Calu3 (cell line): ENCODE data around the gene COA5. TPM values are rescaled to one million over a fixed set of nuclear protein-coding genes. Genes with fewer than 3 reads are reported as not detected.

ENCODE experiments used
- Bru-seq: library from RNA; stranded (reverse); fragments of 400-500 nt; gene quantifications from one replicate; lab custom pipeline; 2021; lab: Mats Ljungman, UMichigan
- BruChase-seq, 2 experiments: library from RNA; stranded (reverse); fragments of 400-500 nt; gene quantifications; one replicate each; lab custom pipeline; 2021; lab: Mats Ljungman, UMichigan
- BruUV-seq: library from RNA; stranded (reverse); fragments of 400-500 nt; replicated peaks from 2 replicates; lab custom pipeline; 2021; lab: Mats Ljungman, UMichigan
- CTCF ChIA-PET: fragments of 300-600 bp; sonication (Branson Sonifier 250); formaldehyde crosslinking; loops from one replicate; lab custom pipeline; 2022; ENCODE audit warnings: antibody characterized with exemption; lab: Charles Lee
- DNase-seq: peaks from one replicate; pipeline ENCODE4 v3.0.0; 2022
- H3K27ac Mint-ChIP-seq: one replicate; pipeline ENCODE4 v1.8.0; 2022; ENCODE audit warnings: mixed read lengths; ENCODE audit not compliant: unreplicated experiment
- H3K27me3 Mint-ChIP-seq: one replicate; pipeline ENCODE4 v1.8.0; 2022; ENCODE audit warnings: mixed read lengths; ENCODE audit not compliant: unreplicated experiment
- H3K36me3 Mint-ChIP-seq: one replicate; pipeline ENCODE4 v1.8.0; 2022; ENCODE audit warnings: mild to moderate bottlenecking, moderate library complexity, mixed read lengths; ENCODE audit not compliant: insufficient read depth, unreplicated experiment
- H3K4me1 Mint-ChIP-seq: one replicate; pipeline ENCODE4 v1.8.0; 2022; ENCODE audit warnings: mild to moderate bottlenecking, low read depth, mixed read lengths; ENCODE audit not compliant: unreplicated experiment
- H3K4me3 Mint-ChIP-seq: one replicate; pipeline ENCODE4 v1.8.0; 2022; ENCODE audit warnings: mild to moderate bottlenecking, low read depth, moderate library complexity, mixed read lengths; ENCODE audit not compliant: unreplicated experiment
- H3K9me3 Mint-ChIP-seq: one replicate; pipeline ENCODE4 v1.8.0; 2022; ENCODE audit warnings: low read depth, mixed read lengths; ENCODE audit not compliant: unreplicated experiment
- CTCF ChIP-seq: fragments of 200-600 bp; IDR thresholded peaks from one replicate; pipeline ENCODE4 v1.8.0; 2022; ENCODE audit warnings: antibody characterized with exemption; ENCODE audit not compliant: unreplicated experiment
- intact Hi-C: fragments of 100-400 bp; cut with micrococcal nuclease; formaldehyde crosslinking; loops from one replicate; pipeline ENCODE4 v1.10.0; 2022; ENCODE audit not compliant: unreplicated experiment
- long read RNA-seq: library from polyadenylated mRNA; stranded (forward); transcript quantifications from one replicate; pipeline ENCODE4 v2.0.0, GENCODE V29; 2022
- total RNA-seq: library from RNA; stranded (reverse); gene quantifications from 2 replicates; pipeline ENCODE4 v1.2.3, GENCODE V29; 2022

Gene COA5
- total RNA-seq (24.9 and 27.8 TPM in 2 replicates), Bru-seq, nascent RNA (percentile 84 among the genes with signal in this experiment), BruChase-seq, experiment 1, labeled RNA remaining after a 6-hour chase (percentile 77 among the genes with signal in this experiment), BruChase-seq, experiment 2, labeled RNA remaining after a 2-hour chase (percentile 82 among the genes with signal in this experiment)
- long read RNA-seq, transcript COA5-201 (3 exons, 1,754 nt) = major isoform, 36 of 47 reads
- long read RNA-seq, transcript COA5-204 (2 exons, 958 nt) = minor isoform, 6 of 47 reads
- long read RNA-seq, partial matches to known transcripts = 0 of 47 reads
- long read RNA-seq, other reads (novel, unspliced or antisense) = 3 of 47 reads

GRCh38 chr2:98608116-98608961, at the start of gene COA5, which contains the start of gene UNC50:
TSS of gene COA5 (minus strand) at chr2:98608512. CDS start at chr2:98608405, 107 bp downstream.
TSS of gene UNC50 (plus strand) at chr2:98608589. CDS start at chr2:98609760, 1,171 bp downstream.
- Mint-ChIP-seq H3K4me3 (peak within 1 kb of the TSS; percentile 96), H3K27ac (peak within 1 kb of the TSS; percentile 95), H3K27me3 (no peaks in the 10 kb centered on the region), H3K36me3 (peaks cover 54% of the 10 kb centered on the region), H3K9me3 (no peaks in the 10 kb centered on the region), H3K4me1 (peaks cover 23% of the 10 kb centered on the region)
- BruUV-seq = no TSS peak
- no peak for TF ChIP-seq CTCF
- intact Hi-C loops = no loop called here
- peak; percentile 91 for DNase-seq
- CTCF ChIA-PET = interaction anchor here (0.8 to 1.4 kb wide), 2 partner anchors 41 to 120 kb away, joined by 3 read pairs; no protein-coding TSS in a partner anchor

- no peaks in the 10 kb centered on the region for H3K36me3 Mint-ChIP-seq
- H3K27ac Mint-ChIP-seq = no peak overlapping the region
- DNase-seq = no peak
- H3K4me3 Mint-ChIP-seq = no peak overlapping the region
- CTCF ChIA-PET = no interaction called here
- no peak for TF ChIP-seq CTCF
- intact Hi-C loops = no loop called here
- no TSS peak for BruUV-seq
- no peaks in the 10 kb centered on the region for H3K4me1 Mint-ChIP-seq
- peaks cover 8% of the 10 kb centered on the region for H3K9me3 Mint-ChIP-seq
- no peaks in the 10 kb centered on the region for H3K27me3 Mint-ChIP-seq
Measured at GRCh38 chr2:98656800-98657199, 48.5 kb upstream of the COA5 start.

GRCh38 chr2:98654699-98655495, 46.6 kb upstream of the COA5 start:
- no TSS peak for BruUV-seq
- Mint-ChIP-seq H3K36me3 (no peaks in the 10 kb centered on the region), H3K9me3 (no peaks in the 10 kb centered on the region), H3K4me1 (peaks cover under 1% of the 10 kb centered on the region), H3K4me3 (no peak overlapping the region), H3K27ac (no peak overlapping the region), H3K27me3 (no peaks in the 10 kb centered on the region)
- CTCF ChIA-PET = no interaction called here
- DNase-seq = no peak
- intact Hi-C loops = no loop called here
- TF ChIP-seq CTCF = no peak

- Mint-ChIP-seq H3K27ac (no peak overlapping the region), H3K4me3 (no peak overlapping the region), H3K9me3 (no peaks in the 10 kb centered on the region), H3K4me1 (peaks cover 7% of the 10 kb centered on the region), H3K36me3 (no peaks in the 10 kb centered on the region), H3K27me3 (no peaks in the 10 kb centered on the region)
- DNase-seq = no peak
- TF ChIP-seq CTCF = no peak
- intact Hi-C loops = no loop called here
- CTCF ChIA-PET = no interaction called here
- no TSS peak for BruUV-seq
Measured at GRCh38 chr2:98650998-98651397, 42.7 kb upstream of the COA5 start.
